HG03097 (cell line): ENCODE measurements around the gene THYN1.

ENCODE experiments used
- ATAC-seq: cut with Tn5 transposase; IDR thresholded peaks from one replicate; pipeline ENCODE4 v1.9.1; 2021; ENCODE audit not compliant: unreplicated experiment, low FRiP score

The THYN1 gene

GRCh38 chr11:134226806-134227325, 26.3 kb downstream of the THYN1 start:
- no peak for ATAC-seq

GRCh38 chr11:134224710-134225664, 28.2 kb downstream of the THYN1 start:
- ATAC-seq = no peak

- peak; percentile 73 for ATAC-seq
These were observed 29.1 kb downstream of the THYN1 start, which contains the start of the genes NCAPD3 and VPS26B for GRCh38 chr11:134223836-134224709. Gene NCAPD3, minus strand, starts transcription at chr11:134223967. Its CDS starts 41 bp downstream, at chr11:134223926. Gene VPS26B, plus strand, starts transcription at chr11:134224671. Its CDS starts 452 bp downstream, at chr11:134225123.

GRCh38 chr11:134223121-134223520, 30.0 kb downstream of the THYN1 start:
- ATAC-seq = no peak

- no peak for ATAC-seq
These were observed 36.3 kb downstream of the THYN1 start for GRCh38 chr11:134216816-134217215.

- ATAC-seq = no peak
These were observed 37.3 kb downstream of the THYN1 start for GRCh38 chr11:134215836-134216235.

- no peak for ATAC-seq
These were observed 45.5 kb downstream of the THYN1 start for GRCh38 chr11:134207538-134208239.

- ATAC-seq = no peak
These were observed 47.0 kb downstream of the THYN1 start for GRCh38 chr11:134206185-134206584.

GRCh38 chr11:134205729-134206128, 47.4 kb downstream of the THYN1 start:
- no peak for ATAC-seq

- ATAC-seq = no peak
These were observed 50.5 kb downstream of the THYN1 start for GRCh38 chr11:134202661-134203060.

- ATAC-seq = no peak
These were observed 52.5 kb downstream of the THYN1 start for GRCh38 chr11:134200688-134201087.

GRCh38 chr11:134199531-134199930, 53.6 kb downstream of the THYN1 start:
- ATAC-seq = no peak
